PC-9 (cell line): Measurements from ENCODE around the gene LAMTOR5. TPM values are rescaled to one million over a fixed set of nuclear protein-coding genes. Genes with fewer than 3 reads are reported as not detected.

ENCODE experiments used
- BruUV-seq: library from RNA; stranded (reverse); fragments of 400-500 nt; replicated peaks from 2 replicates; lab custom pipeline; 2021; lab: Mats Ljungman, UMichigan
- CTCF ChIA-PET: fragments of 300-600 bp; sonication (Branson Sonifier 250); formaldehyde crosslinking; loops from one replicate; lab custom pipeline; 2022; ENCODE audit warnings: antibody characterized with exemption; lab: Charles Lee
- POLR2A ChIA-PET: fragments of 300-600 bp; sonication (Branson Sonifier 250); formaldehyde crosslinking; loops from one replicate; lab custom pipeline; 2022; ENCODE audit warnings: antibody characterized with exemption; ENCODE audit not compliant: unreplicated experiment; lab: Charles Lee
- DNase-seq, 2 experiments: peaks; one replicate each; pipeline versions ENCODE4 v3.0.0 to v3.0.0-alpha.2; 2015 to 2022; ENCODE audit warnings: mixed read lengths in 1 of 2
- H2AFZ ChIP-seq: fragments of 200-600 bp; sonication (generic); 2 replicates; pipeline ENCODE4 v1.8.1; 2017; ENCODE audit warnings: antibody characterized with exemption
- H3F3A ChIP-seq: fragments of 200-600 bp; sonication (generic); 2 replicates; pipeline ENCODE4 v1.8.1; 2017; ENCODE audit warnings: antibody characterized with exemption, mild to moderate bottlenecking, low read depth; ENCODE audit not compliant: insufficient read depth
- H3K27ac ChIP-seq: fragments of 200-600 bp; sonication (generic); 2 replicates; pipeline ENCODE4 v1.6.1; 2016; ENCODE audit warnings: mixed run types
- H3K27me3 ChIP-seq: fragments of 200-600 bp; sonication (generic); 2 replicates; pipeline ENCODE4 v1.6.1; 2016; ENCODE audit warnings: low read depth, mixed run types; ENCODE audit not compliant: insufficient read depth
- H3K36me3 ChIP-seq: fragments of 200-600 bp; sonication (generic); 2 replicates; pipeline ENCODE4 v1.6.1; 2016; ENCODE audit warnings: low read depth, mixed run types
- H3K4me1 ChIP-seq: fragments of 200-600 bp; sonication (generic); replicated peaks from 2 replicates; pipeline ENCODE4 v1.6.1; 2016; ENCODE audit warnings: mixed run types; ENCODE audit not compliant: insufficient read depth
- H3K4me2 ChIP-seq: fragments of 200-600 bp; sonication (generic); 2 replicates; pipeline ENCODE4 v1.6.1; 2017; ENCODE audit warnings: mixed run types
- H3K4me3 ChIP-seq: fragments of 200-600 bp; sonication (generic); 2 replicates; pipeline ENCODE4 v1.6.1; 2016; ENCODE audit warnings: mixed run types
- H3K79me2 ChIP-seq: fragments of 200-600 bp; sonication (generic); 2 replicates; pipeline ENCODE4 v1.6.1; 2017; ENCODE audit warnings: low read depth, mixed run types
- H3K9me2 ChIP-seq: fragments of 200-600 bp; sonication (generic); 2 replicates; pipeline ENCODE4 v1.8.1; 2017; ENCODE audit warnings: mild to moderate bottlenecking; ENCODE audit not compliant: insufficient read depth
- H3K9me3 ChIP-seq: fragments of 200-600 bp; sonication (generic); 2 replicates; pipeline ENCODE4 v1.8.1; 2016; ENCODE audit warnings: low read depth; ENCODE audit not compliant: insufficient read depth
- H4K20me1 ChIP-seq: fragments of 200-600 bp; sonication (generic); 2 replicates; pipeline ENCODE4 v1.8.1; 2017; ENCODE audit not compliant: insufficient read depth
- CTCF ChIP-seq: fragments of 200-600 bp; sonication (generic); conservative IDR thresholded peaks from 2 replicates; pipeline ENCODE4 v1.6.1; 2017; ENCODE audit warnings: mixed run types, antibody characterized with exemption, mild to moderate bottlenecking, moderate library complexity
- EZH2 ChIP-seq: fragments of 200-600 bp; sonication (generic); IDR thresholded peaks from 2 replicates; pipeline ENCODE4 v1.8.0; 2017; ENCODE audit warnings: antibody characterized with exemption, low read depth
- intact Hi-C: fragments of 100-400 bp; cut with micrococcal nuclease; formaldehyde crosslinking; loops from one replicate; pipeline ENCODE4 v1.10.0; 2022; ENCODE audit not compliant: unreplicated experiment
- total RNA-seq: library from RNA; stranded (reverse); gene quantifications from 2 replicates; pipeline ENCODE4 v1.2.3, GENCODE V29; 2021

LAMTOR5 gene
- total RNA-seq, 1 experiment from 2014 or later = 140 TPM

GRCh38 chr1:110436635-110437034 lies 29.1 kb upstream of the LAMTOR5 start:
- TF ChIP-seq CTCF (no peak), EZH2 (no peak)
- Histone ChIP-seq H4K20me1 (no peaks in the 10 kb centered on the region), H3K9me3 (no peaks in the 10 kb centered on the region), H3K4me1 (peaks cover 32% of the 10 kb centered on the region), H3K79me2 (no peaks in the 10 kb centered on the region), H3K27ac (no peak overlapping the region), H3K4me3 (no peak overlapping the region), H3K4me2 (no peak overlapping the region), H3K27me3 (no peaks in the 10 kb centered on the region), H3K36me3 (no peaks in the 10 kb centered on the region), H2AFZ (no peak overlapping the region), H3K9me2 (no peaks in the 10 kb centered on the region), H3F3A (peaks cover 20% of the 10 kb centered on the region; the same call in 1 of the 2 replicates)
- intact Hi-C loops = no loop called here
- no peak for DNase-seq
- ChIA-PET CTCF (interaction anchor here (0.7 kb wide), 1 partner anchor 10 kb away, joined by 4 read pairs; no protein-coding TSS in a partner anchor), POLR2A (no interaction called here)
- BruUV-seq = no TSS peak

GRCh38 chr1:110434946-110435345 lies 27.5 kb upstream of the LAMTOR5 start:
- Histone ChIP-seq H3K4me1 (peaks cover 17% of the 10 kb centered on the region), H3K4me3 (no peak overlapping the region), H3K27me3 (peaks cover 13% of the 10 kb centered on the region), H3K36me3 (no peaks in the 10 kb centered on the region), H2AFZ (no peak overlapping the region), H4K20me1 (no peaks in the 10 kb centered on the region), H3K9me3 (no peaks in the 10 kb centered on the region), H3K9me2 (no peaks in the 10 kb centered on the region), H3K4me2 (no peak overlapping the region), H3K27ac (no peak overlapping the region), H3K79me2 (no peaks in the 10 kb centered on the region), H3F3A (peaks cover 6% of the 10 kb centered on the region; the same call in 1 of the 2 replicates)
- intact Hi-C loops = no loop called here
- CTCF ChIA-PET = interaction anchor here (0.5 to 1.9 kb wide), 2 partner anchors 25 to 28 kb away, joined by 3 to 11 read pairs; no protein-coding TSS in a partner anchor
- DNase-seq = no peak
- TF ChIP-seq EZH2 = no peak
- no peak for TF ChIP-seq CTCF
- BruUV-seq = no TSS peak
- POLR2A ChIA-PET = no interaction called here

GRCh38 chr1:110433803-110434202 lies 26.3 kb upstream of the LAMTOR5 start:
- CTCF ChIA-PET = interaction anchor here (0.6 to 1.9 kb wide), 2 partner anchors 26 to 53 kb away, joined by 3 to 11 read pairs; no protein-coding TSS in a partner anchor
- H3K4me3 ChIP-seq = no peak overlapping the region
- no peaks in the 10 kb centered on the region for H3K9me3 ChIP-seq
- intact Hi-C loops = no loop called here
- H3K27ac ChIP-seq = peak overlapping the region; percentile 53
- no peaks in the 10 kb centered on the region for H3K36me3 ChIP-seq
- peak; percentile 87 to 92 for DNase-seq
- peak overlapping the region; percentile 4; the same call in 1 of the 2 replicates for H2AFZ ChIP-seq
- no peaks in the 10 kb centered on the region for H4K20me1 ChIP-seq
- H3K27me3 ChIP-seq = peaks cover 15% of the 10 kb centered on the region
- peak overlapping the region; percentile 24 for H3K4me2 ChIP-seq
- H3F3A ChIP-seq = peaks cover 6% of the 10 kb centered on the region; the same call in 1 of the 2 replicates
- POLR2A ChIA-PET = no interaction called here
- no peaks in the 10 kb centered on the region for H3K9me2 ChIP-seq
- no peaks in the 10 kb centered on the region for H3K79me2 ChIP-seq
- H3K4me1 ChIP-seq = peaks cover 17% of the 10 kb centered on the region
- peak; percentile 61 for TF ChIP-seq CTCF
- TF ChIP-seq EZH2 = no peak
- no TSS peak for BruUV-seq
